Activated effector memory CD4-positive, alpha-beta T cell treated with anti-CD3 and anti-CD28 coated beads, Interleukin-2, amount 50 U/mL, for 16 hours (primary cell): ENCODE data around the gene SNIP1.
"Not testable (repeated sequence)": the region's sequence is repeated elsewhere in the genome, so short reads cannot be mapped to it uniquely, and the experiment has no call there.

ENCODE experiments used
- DNase-seq: peaks from one replicate; pipeline ENCODE4 v3.0.0-alpha.2; 2020

SNIP1 gene, protein sequence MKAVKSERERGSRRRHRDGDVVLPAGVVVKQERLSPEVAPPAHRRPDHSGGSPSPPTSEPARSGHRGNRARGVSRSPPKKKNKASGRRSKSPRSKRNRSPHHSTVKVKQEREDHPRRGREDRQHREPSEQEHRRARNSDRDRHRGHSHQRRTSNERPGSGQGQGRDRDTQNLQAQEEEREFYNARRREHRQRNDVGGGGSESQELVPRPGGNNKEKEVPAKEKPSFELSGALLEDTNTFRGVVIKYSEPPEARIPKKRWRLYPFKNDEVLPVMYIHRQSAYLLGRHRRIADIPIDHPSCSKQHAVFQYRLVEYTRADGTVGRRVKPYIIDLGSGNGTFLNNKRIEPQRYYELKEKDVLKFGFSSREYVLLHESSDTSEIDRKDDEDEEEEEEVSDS

DNA sequence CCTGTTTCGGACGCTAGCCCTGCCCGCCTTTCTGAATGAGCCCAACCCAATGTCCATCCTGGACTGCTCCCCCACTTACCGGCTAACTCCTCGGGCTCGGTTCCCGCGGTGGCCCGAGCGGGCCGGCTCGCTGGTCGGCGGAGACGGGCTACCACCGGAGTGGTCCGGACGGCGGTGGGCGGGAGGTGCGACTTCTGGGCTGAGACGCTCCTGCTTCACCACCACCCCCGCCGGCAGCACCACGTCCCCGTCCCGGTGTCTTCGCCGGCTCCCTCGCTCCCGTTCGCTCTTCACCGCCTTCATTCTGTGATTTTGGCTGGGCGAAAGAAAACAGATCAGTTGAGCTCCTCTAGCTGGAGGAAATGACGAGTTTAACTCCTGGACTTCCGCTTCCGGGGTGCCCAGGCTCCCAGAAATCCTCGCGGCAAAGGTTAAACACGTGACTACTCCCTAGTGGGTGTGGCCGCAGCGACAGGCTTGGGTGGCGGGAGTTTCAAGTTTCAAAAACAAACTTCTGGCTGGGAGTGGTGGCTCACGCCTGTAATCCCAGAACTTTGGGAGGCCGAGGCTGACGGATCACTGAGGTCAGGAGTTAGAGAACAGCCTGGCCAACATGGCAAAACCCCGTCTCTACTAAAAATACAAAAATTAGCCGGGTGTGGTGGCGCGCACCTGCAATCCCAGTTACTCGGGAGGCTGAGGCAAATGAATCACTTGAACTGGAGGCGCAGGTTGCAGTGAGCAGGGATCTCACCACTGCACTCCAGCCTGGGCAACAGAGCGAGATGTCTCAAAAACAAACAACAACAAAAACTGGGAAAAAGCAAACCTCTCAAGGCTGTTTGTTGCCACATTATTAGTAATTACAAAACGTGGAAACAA is at the start of gene SNIP1:
Gene SNIP1 (minus strand): TSS at position 367 of the 882 bp plus-strand sequence. CDS start 64 bp downstream, at position 303.
- DNase-seq = peak; percentile 97

DNA sequence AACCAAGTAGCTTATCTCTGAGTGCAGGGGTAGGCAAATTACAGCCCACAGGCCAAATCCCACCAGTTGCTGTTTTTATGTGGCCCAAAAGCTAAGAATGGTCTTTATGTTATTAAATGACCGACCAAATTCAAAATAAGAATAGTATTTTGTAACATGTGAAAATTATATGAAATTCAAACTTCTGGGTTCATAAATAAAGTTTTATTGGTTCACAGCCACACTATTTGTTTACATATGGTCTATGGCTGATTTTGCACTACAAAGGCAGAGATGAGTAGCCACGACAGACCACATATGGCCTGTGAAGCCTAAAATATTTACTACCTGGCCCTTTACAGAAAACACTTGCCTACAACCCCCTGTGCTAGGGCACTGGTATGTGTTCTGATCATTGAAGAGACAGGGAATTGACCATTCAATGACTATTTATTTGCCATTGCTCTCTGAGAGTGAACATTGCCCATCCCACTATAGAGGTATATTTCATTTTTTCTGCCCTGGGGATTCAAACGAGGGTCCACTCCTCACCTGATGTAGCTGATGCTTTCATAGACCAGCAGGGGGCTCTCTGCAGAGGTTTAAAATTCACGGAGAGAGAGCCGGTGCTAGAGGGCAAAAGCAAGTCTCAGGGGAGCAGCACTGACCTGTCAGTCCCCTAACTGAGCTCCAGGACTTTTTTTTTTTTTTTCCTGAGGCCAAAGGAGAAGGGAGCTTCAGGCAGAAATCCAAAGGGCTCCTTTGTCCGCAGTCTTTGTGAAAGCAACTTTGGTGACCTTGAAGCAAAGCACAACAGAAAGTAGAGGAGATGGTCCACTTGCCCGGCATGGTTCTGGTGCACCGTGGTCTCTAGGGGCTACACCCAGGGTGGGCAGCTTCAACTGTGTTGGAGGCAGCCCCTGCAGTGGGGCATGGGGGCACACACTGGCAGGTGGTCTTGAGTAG is 48.9 kb upstream of the SNIP1 start:
- peak; percentile 70 for DNase-seq

DNA sequence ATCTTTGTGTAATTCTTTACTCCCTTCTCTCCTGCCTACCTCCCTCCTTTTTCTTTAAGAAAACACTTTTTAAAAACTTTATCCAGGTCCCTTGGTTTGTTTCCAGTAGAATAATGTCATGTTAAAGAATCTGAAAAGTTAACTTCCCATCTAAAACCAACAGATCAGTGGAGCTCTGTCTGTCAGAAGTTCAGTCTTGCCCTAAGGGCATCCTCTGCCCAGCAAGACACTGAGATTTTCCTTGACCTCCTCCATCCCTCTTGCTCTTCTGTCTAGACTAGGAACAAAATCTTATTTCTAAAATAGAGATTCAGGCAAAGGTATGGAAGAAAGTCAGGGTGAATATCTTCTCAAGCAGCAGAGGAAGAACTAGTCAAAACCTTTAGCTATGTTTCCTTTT is 47.3 kb upstream of the SNIP1 start:
- DNase-seq = no peak

DNA sequence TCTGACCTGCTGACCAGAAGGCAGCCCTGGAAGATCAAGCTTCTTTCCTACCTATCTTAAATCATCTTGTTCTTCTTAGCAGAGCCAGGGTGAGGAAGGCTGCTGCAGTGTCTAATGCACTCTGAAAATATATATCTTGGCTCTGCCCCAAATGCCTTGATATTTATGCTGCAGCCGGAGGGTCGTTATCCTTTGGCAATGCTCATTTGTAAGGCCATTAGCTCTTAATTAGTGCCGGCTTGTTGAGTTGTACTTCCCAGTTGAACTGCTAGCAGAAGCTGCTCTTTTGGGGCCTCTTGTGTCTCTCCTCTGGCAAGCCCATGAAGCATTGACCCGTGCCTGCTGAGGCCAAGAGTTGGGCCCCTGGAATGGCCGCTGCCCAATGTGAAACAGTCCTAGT is 45.8 kb upstream of the SNIP1 start:
- DNase-seq = no peak

DNA sequence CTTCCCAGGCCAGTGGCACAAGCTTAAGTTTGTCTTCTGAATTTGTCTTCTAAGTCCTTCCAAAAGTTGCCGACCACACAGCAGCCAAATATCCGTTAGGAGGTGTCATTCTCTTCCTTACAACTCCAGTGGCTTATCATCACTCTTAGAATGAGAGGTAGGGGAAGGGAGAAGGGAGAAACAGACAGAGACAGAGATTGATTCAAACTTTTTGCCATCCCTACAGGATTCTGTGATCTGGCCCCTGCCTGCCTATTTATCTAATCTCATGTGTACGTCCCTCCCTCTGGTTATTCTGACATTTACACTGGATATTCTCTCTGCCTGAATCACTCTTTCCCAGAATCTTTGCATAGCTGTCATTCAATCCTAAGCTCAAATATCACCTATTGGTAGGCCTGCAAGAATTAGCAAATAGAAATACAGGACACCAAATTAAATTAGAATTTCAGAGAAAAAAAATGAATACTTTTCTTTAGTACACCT is 42.1 kb upstream of the SNIP1 start:
- DNase-seq = no peak

DNA sequence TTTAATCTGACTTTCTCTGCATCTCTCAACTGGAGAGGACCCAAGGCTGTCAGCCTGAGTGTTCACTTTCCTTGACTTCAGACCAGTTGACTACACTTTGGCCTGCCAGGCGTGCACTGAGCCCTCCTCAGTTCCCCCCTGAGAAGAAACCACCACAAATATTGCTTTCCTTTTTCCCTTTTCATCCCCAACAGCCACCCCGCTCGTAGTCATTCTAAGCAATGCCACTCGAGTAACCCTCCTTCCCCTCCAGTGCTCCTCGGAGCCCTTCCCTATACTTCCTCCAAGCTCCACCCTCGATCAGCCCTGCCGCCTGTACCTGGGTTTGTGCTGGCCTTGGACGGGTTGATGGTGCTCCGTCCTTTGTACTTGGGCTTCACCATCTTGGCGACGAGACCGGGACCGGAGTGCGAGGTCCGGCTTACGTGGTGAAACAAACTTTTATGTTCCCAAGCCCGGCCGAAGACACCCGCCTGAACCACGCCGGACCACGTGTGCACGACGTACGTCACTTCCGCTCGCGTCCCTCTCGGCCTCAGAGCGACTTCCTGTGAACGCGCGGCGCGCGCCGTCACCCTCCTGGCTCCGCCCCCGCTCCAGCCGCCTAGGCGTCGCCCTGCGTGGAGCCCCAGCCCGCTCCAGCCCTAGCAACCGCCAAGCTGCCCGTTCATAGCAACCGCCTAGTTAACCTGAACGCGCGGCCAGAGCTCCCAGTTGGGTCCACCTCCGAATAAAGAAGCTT is 41.5 kb upstream of the SNIP1 start, which contains the start of gene GNL2:
Gene GNL2 (minus strand): TSS at position 498 of the 742 bp plus-strand sequence. CDS start 115 bp downstream, at position 383.
- DNase-seq = peak; percentile 99

DNA sequence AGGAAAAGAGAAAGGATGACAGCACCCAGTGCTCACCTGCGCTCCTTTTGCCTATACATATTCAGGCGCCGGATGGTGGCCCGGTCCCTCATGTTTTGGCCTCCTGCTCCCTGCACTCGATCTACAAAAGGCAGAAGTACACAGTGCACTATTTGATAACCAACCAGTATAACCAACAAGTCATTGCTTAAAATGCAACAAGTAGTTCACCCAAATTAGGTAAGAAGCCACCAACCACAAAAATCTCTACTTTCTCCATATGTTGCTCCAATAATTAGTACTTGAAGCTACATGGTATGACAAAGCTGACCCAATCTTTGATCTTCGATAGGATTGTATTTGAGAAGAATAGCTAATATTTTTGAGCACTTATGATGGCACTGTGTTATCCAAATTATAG is 39.6 kb upstream of the SNIP1 start:
- DNase-seq = no peak

DNA sequence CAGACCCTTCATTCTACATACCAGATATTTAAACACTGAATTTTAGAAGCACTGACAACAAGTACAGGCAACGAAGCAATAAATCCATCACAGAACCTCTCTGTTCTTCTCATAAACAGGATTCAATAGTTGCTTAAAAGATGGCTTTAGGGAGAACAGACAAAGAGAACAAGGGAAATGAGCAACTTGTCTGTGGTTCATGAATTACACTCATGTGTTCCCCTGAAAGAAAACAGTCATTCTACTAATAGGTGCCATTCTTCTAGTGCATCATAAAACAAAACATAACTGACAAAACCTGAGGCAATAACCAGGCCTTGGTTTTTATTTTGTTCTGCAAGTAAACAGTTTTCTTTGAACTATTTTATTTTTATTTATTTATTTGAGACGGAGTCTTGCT is 34.8 kb upstream of the SNIP1 start:
- DNase-seq = no peak

DNA sequence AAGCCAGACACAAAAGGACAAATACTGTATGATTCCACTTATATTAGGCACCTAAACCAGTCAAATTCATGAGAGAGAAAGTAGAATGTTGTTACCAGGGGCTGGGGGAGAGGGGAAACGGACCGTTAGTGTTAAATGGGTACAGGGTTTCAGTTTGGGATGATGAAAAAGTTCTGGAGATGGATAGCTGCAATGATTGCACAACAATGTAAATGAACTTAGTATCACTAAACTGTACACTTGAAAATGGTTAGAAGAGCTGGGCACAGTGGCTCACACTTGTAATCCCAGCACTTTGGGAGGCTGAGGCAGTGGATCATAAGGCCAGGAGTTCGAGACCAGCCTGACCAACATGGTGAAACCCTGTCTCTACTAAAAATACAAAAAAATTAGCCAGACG is 30.5 kb upstream of the SNIP1 start:
- DNase-seq = not testable (repeated sequence)

DNA sequence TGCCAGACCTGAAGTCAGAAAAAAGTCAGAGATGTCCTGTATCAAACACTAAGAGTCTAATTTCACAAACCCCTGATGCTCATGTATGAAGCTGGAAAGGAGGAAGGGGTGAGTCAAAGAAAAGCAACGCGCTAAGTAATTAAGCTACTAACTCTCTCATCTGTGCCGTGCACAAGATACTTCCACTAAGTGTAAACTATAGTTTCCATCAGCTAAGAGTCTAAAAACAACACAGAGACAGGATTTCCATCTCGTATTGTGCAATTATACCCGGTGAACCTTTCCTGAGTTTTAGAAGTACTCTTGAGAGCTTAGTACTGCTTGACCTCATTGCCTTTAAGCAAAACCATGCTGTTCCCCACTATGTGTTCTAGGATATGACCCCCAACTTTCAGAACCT is 21.6 kb upstream of the SNIP1 start:
- no peak for DNase-seq

DNA sequence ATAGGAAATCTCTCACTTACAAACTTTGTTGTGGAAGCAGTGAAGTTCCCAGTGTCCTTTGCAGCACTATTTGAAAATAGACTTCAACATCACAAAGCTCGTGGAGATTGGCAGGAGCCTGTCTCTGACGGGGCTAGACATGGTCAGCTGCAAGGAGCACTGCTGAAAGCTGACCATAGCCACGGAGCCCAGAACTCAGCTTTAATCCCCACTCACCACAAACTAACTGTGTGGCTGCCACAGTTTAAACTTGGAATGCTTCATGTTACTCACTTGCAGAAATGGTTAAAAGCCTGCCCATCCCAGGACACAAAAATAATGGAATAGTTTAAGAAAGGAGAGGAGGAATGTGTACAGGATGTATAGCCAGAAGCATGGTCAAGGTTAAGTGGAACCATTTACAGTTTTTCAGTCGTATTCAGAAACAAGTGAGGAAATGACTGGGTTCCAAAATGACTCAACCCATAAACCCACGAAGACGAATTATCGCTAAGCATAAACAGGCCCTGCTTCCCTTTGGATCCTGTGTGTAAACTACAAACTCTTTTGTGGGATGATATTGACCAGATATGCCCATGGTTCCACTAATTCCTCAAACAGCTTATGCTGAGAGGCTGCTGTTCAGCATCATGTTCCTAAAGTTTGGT is 20.9 kb upstream of the SNIP1 start:
- no peak for DNase-seq

DNA sequence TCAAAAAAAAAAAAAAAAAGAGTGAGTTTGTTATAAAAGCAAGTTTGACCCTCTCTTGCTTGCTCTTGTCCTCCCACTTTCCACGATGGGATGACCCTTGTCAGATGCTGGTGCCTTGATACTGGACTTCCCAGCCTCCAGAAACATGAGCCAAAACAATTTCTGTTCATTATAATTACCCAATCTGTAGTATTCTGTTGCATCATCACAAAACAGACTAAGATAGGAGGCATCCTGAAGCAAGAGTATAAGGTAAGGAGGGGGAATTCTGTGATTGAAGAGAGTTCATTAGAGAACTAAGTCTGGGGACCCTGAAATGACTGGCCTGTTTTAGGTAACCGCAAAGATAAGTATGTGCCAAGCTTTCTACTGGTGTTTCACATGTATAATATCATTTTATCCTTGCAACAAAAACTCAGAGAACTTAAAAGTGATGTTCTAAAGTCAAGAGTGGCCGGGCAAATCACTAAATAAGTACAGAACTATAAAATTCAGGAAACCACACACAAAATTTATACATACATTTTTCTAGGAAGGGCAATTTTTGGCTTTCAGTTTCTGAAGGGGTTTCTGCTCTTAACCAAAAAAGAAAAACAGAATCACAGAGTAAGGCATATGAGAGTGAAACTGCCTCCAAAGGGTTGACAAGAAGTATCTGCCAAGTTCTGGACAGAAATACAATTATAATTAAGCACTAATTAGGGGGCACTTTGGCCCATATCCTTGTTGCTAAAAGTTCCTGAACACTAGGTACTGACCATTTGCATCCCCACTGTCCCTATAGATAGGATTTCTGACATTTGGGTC is 16.6 kb upstream of the SNIP1 start:
- no peak for DNase-seq

DNA sequence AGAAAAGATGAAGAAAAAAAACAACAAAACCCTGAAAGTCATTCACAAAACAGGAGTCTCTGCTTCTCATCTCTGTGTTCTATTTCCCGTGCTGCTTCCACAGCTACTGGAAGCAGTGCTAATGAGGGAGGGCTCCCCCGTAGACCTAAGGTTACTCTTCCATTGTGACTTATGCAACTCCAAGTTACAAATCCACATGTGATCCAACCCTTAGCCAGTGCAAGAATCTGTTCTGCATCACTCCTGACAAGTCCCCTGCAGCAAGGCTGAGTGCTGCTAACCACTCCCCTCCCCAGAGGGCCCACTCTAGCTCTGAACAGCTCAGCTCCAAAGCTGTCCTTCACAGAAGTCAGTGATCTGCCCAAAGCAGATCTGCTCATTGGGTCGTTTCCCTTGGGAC is 12.9 kb upstream of the SNIP1 start:
- no peak for DNase-seq

DNA sequence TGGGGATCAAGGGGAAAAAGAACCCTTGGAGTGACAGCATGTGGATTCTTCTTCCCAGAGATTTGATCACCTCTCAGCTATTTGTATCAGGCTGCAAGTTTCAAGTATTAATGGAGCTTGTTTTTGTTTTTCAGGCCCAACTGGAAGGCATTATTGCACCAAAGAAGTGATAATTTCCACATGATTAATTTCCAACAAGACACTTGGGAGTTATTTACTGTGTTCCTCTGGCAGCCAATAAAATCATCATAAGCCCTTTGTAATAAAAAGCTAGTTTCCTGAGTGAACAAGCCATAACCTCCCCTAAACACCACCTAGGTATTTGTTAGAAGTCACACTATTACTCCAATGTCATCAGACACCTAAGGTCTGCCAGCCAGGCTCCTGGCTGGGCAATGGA is 10.8 kb upstream of the SNIP1 start:
- no peak for DNase-seq

DNA sequence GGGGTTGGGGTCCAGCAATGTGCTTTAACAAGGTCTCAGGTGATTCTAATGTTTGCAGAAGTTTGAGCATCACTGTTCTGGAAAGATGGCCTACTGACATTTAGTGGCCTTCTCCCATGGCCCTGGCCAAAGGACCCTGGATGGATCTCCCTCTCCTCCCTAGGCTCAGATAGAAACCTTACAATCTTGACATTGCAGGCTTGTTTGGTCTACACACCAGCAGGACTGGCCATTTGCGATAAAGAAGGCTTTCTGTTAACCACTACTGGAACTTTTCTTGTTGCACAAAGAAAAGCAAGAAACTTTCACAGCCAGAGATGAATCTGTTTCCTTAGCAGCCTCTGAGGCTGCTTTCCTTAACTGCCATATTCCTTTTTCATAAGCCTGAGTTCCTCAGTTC is 8.9 kb upstream of the SNIP1 start:
- no peak for DNase-seq

DNA sequence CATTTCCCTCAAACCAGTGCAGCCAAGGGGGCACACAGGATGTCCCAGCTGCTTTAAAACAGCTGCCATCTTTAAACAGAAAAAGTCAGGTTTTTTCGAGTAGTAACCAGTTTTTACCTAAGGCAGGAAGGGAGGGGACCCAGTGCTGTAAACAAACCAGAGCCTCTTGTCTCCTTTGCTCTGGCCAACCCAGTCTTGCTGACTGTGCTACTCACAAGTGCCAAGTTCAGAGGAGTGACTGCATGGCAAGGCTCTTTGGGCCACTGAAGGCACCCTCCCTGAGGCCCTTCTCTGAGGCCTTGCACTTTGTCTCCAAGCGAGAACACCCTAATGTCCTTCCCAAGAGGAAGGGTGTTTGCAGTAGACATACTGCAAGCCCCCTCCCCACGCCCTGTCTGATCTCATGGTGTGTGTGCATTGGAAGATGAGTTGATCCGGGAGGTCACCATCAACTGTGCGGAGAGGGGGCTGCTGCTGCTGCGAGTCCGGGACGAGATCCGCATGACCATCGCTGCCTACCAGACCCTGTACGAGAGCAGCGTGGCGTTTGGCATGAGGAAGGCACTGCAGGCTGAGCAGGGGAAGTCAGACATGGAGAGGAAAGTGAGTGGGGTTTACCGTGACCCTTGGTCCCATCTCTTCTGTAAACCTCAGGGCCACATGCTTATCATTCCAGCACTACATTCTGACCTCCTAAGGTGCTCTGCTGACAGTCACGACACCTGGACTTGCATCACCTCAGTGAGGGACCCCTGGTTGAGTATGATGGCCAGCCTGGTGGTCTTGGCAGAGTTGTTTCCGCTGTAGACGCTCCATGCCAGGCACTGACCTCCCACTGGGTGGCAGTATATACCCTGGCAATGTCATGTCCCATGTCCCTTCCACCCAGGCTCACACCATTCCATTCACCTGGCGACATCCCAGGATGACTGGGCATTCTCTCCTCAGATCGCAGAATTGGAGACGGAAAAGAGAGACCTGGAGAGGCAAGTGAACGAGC is 7.3 kb upstream of the SNIP1 start:
- peak; percentile 66 for DNase-seq

DNA sequence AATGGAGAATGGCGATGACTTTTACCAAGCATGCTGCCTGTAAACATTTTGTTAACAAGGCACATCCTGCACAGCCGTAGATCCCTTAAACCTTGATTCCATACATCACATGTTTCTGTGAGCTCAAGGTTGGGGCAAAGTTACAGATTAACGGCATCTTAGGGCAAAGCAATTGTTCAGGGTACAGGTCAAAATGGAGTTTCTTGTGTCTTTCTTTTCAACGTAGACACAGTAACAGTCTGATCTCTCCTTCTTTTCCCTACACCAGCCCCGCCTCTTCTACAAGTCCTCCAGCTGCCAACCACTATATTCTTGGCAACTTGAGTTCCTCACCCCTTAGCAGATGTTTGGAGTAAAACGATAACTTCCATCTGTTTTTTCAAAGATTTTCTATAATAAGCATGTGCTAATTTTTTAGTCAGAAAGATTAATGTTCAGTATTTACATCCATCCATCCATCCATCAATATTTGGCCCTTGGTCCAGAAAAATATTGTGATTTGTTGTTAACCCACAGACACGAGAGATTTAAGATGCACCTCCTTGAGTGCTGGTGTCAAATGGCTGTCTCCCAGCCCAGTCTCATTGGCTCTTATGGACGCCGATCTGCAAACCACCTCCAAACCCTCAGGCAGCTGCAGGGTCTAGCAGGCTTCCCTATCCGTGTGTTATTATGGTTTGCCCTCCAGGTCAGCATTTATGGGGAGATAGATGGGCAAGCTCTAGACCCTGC is 6.5 kb upstream of the SNIP1 start:
- no peak for DNase-seq

DNA sequence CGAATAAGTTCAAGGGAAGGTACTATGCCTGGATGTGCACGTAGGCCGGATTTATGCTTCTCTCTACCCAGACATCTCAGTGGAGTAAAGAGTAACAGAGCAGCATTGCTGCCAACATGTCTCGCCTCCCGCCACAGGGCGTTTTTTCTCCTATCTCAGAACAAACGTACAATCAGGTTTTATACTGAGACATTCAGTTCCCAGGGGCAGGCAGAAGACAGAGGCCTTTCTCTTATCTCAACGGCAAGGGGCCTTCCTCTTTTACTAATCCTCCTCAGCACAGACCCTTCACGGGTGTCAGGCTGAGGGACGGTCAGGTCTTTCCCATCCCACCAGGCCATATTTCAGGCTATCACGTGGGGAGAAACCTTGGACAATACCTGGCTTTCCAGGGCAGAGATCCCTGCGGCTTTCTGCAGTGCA is 5.9 kb upstream of the SNIP1 start:
- DNase-seq = not testable (repeated sequence)
